ENCODE measurements around the gene SLC6A13. TPM values are rescaled to one million over a fixed set of nuclear protein-coding genes. Genes with fewer than 3 reads are reported as not detected.

Gene SLC6A13
- total and polyA plus RNA-seq, 2 experiments from 2014 or later, result 3.8 to 5.9 TPM

DNA sequence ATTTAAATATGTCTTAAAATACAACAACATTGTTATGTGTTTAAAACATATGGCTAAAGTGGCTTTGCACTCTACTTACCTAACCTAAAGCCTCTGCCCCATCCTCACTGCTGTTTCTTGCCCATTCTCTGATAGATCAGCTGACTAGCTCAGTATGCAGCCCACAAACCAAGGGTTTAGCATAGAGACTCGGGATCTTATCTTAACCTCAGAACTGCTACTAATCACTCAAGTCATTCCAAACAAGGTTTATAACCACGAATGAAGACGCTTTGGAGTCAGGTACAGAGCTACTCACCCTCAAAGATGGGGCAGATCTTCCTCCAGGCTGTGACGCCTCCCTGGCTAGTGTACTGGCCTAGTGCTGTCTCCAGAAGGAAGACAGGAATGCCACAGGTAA is 19.3 kb downstream of the SLC6A13 start:
- no peak for DNase-seq (ENCODE audit: low spot score)
- 57% methylated on average over 4 of the region's 4 CpGs for WGBS (ENCODE audit: low lambda C conversion rate, missing lambda C conversion rate)
- H2AFZ ChIP-seq, result no peak overlapping the region

DNA sequence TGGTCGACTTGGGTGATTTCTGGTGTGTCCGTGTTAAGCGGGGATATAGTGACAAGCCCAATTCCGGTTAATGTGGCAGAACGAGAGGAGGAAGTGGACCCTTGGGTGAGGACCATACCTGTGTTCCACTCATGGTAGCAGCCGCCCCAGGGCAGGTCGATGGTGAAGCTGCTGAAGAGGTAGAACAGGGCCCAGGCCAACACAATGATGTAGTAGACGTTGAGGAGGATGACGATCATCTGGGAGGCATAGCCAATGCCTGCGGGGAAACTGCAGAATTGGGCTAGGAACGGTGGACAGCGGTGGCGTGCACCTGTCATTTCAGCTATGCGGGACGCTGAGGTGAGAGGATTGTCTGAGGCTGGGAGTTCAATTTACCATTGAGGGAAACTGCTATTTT is 20.1 kb downstream of the SLC6A13 start:
- Histone ChIP-seq H3K27me3 (no peaks in the 10 kb centered on the region), H3K9me2 (replicated peaks; ENCODE audit: insufficient read depth) (no peaks in the 10 kb centered on the region), H3K79me2 (no peaks in the 10 kb centered on the region), H3K9me3 (ENCODE audit: low read depth) (no peaks in the 10 kb centered on the region), H3K4me3 (no peak overlapping the region), H3K4me2 (no peak overlapping the region), H3K4me1 (ENCODE audit: insufficient read depth) (no peaks in the 10 kb centered on the region), H2AFZ (no peak overlapping the region), H3K27ac (no peak overlapping the region), H3K36me3 (replicated peaks; ENCODE audit: insufficient read depth, low read depth) (no peaks in the 10 kb centered on the region), H4K20me1 (ENCODE audit: insufficient read depth, poor library complexity, severe bottlenecking) (no peaks in the 10 kb centered on the region)
- TF ChIP-seq EZH2phosphoT487 (IDR thresholded peaks at IDR 0.05; ENCODE audit: low read depth, severe bottlenecking, unreplicated experiment), result no peak
- TF ChIP-seq EZH2 (IDR thresholded peaks at IDR 0.05; ENCODE audit: borderline replicate concordance), result no peak
- TF ChIP-seq, protein P1, sequence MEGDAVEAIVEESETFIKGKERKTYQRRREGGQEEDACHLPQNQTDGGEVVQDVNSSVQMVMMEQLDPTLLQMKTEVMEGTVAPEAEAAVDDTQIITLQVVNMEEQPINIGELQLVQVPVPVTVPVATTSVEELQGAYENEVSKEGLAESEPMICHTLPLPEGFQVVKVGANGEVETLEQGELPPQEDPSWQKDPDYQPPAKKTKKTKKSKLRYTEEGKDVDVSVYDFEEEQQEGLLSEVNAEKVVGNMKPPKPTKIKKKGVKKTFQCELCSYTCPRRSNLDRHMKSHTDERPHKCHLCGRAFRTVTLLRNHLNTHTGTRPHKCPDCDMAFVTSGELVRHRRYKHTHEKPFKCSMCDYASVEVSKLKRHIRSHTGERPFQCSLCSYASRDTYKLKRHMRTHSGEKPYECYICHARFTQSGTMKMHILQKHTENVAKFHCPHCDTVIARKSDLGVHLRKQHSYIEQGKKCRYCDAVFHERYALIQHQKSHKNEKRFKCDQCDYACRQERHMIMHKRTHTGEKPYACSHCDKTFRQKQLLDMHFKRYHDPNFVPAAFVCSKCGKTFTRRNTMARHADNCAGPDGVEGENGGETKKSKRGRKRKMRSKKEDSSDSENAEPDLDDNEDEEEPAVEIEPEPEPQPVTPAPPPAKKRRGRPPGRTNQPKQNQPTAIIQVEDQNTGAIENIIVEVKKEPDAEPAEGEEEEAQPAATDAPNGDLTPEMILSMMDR (IDR thresholded peaks at IDR 0.05; ENCODE audit: poor library complexity), result no peak
- 97% methylated on average over 15 of the region's 15 CpGs for WGBS (ENCODE audit: low lambda C conversion rate, missing lambda C conversion rate)
- no peak for DNase-seq (ENCODE audit: low spot score)

More for the DNA sequence above, 19.3 kb downstream of the SLC6A13 start:
- H3K36me3 ChIP-seq (replicated peaks; ENCODE audit: insufficient read depth, low read depth), result no peaks in the 10 kb centered on the region
- H3K4me1 ChIP-seq (ENCODE audit: insufficient read depth), result no peaks in the 10 kb centered on the region
- no peak overlapping the region for H3K4me3 ChIP-seq
- H3K27ac ChIP-seq, result no peak overlapping the region
- H3K79me2 ChIP-seq, result no peaks in the 10 kb centered on the region
- no peaks in the 10 kb centered on the region for H3K27me3 ChIP-seq
- no peaks in the 10 kb centered on the region for H4K20me1 ChIP-seq (ENCODE audit: insufficient read depth, poor library complexity, severe bottlenecking)
- H3K9me3 ChIP-seq (ENCODE audit: low read depth), result peaks cover 4% of the 10 kb centered on the region
- no peaks in the 10 kb centered on the region for H3K9me2 ChIP-seq (replicated peaks; ENCODE audit: insufficient read depth)
- TF ChIP-seq, protein P1 (IDR thresholded peaks at IDR 0.05; ENCODE audit: poor library complexity), result no peak
- TF ChIP-seq EZH2 (IDR thresholded peaks at IDR 0.05; ENCODE audit: borderline replicate concordance) (no peak), EZH2phosphoT487 (IDR thresholded peaks at IDR 0.05; ENCODE audit: low read depth, severe bottlenecking, unreplicated experiment) (no peak)
- H3K4me2 ChIP-seq, result no peak overlapping the region

DNA sequence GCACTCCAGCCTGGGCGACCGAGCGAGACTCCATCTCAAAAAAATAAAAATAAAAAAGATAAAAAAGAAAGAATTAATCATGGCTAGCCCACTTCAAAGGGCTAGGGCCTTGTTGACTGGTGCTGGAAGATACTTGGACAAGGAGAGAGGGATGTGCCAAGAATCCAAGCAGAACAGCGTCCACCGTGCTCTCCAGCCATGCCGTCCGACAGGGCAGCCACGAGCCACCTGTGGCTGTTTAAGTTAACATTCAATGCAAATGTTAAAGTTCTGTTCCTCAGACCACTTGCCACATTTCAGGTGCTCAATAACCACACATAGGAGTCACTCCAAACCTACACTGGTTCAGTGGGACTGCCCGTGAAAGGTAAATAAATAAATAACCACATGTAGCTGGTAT is 21.4 kb downstream of the SLC6A13 start:
- TF ChIP-seq, protein P1 (IDR thresholded peaks at IDR 0.05; ENCODE audit: poor library complexity), result no peak
- TF ChIP-seq EZH2 (IDR thresholded peaks at IDR 0.05; ENCODE audit: borderline replicate concordance) (no peak), EZH2phosphoT487 (IDR thresholded peaks at IDR 0.05; ENCODE audit: low read depth, severe bottlenecking, unreplicated experiment) (no peak)
- Histone ChIP-seq H3K9me2 (replicated peaks; ENCODE audit: insufficient read depth) (no peaks in the 10 kb centered on the region), H3K79me2 (no peaks in the 10 kb centered on the region), H3K27me3 (no peaks in the 10 kb centered on the region), H2AFZ (no peak overlapping the region), H4K20me1 (ENCODE audit: insufficient read depth, poor library complexity, severe bottlenecking) (no peaks in the 10 kb centered on the region), H3K36me3 (replicated peaks; ENCODE audit: insufficient read depth, low read depth) (no peaks in the 10 kb centered on the region), H3K9me3 (ENCODE audit: low read depth) (no peaks in the 10 kb centered on the region), H3K4me3 (no peak overlapping the region), H3K4me2 (no peak overlapping the region), H3K4me1 (ENCODE audit: insufficient read depth) (no peaks in the 10 kb centered on the region), H3K27ac (no peak overlapping the region)
- WGBS (ENCODE audit: low lambda C conversion rate, missing lambda C conversion rate), result 94% methylated on average over 9 of the region's 9 CpGs
- no peak for DNase-seq (ENCODE audit: low spot score)

DNA sequence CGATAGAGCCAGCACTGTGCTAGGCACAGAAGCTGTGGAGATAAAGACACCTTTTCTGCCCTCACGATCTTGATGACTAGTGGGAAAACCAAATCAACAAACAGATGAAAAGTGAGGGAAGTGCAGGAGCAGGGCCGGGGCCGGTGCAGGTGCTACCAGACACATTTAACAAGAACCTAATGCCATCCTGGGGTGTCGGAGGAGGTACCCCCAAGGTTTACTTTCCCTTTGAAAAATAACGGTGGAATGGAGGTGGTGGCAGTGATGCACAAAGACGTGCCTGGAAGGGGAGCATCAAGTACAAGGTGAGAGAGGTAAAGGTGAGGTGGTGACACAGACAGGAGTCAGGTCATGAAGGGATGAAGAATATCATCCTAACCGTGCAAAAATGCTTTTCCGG is 22.1 kb downstream of the SLC6A13 start:
- no peak for DNase-seq (ENCODE audit: low spot score)
- TF ChIP-seq, protein P1 (IDR thresholded peaks at IDR 0.05; ENCODE audit: poor library complexity), result no peak
- TF ChIP-seq EZH2 (IDR thresholded peaks at IDR 0.05; ENCODE audit: borderline replicate concordance), result no peak
- TF ChIP-seq EZH2phosphoT487 (IDR thresholded peaks at IDR 0.05; ENCODE audit: low read depth, severe bottlenecking, unreplicated experiment), result no peak
- WGBS (ENCODE audit: low lambda C conversion rate, missing lambda C conversion rate), result 92% methylated on average over 9 of the region's 9 CpGs
- H3K4me2 ChIP-seq, result no peak overlapping the region
- H3K36me3 ChIP-seq (replicated peaks; ENCODE audit: insufficient read depth, low read depth), result no peaks in the 10 kb centered on the region
- no peaks in the 10 kb centered on the region for H3K27me3 ChIP-seq
- no peak overlapping the region for H2AFZ ChIP-seq
- H4K20me1 ChIP-seq (ENCODE audit: insufficient read depth, poor library complexity, severe bottlenecking), result no peaks in the 10 kb centered on the region
- H3K79me2 ChIP-seq, result no peaks in the 10 kb centered on the region
- no peaks in the 10 kb centered on the region for H3K9me3 ChIP-seq (ENCODE audit: low read depth)
- no peaks in the 10 kb centered on the region for H3K4me1 ChIP-seq (ENCODE audit: insufficient read depth)
- H3K4me3 ChIP-seq, result no peak overlapping the region
- no peak overlapping the region for H3K27ac ChIP-seq
- no peaks in the 10 kb centered on the region for H3K9me2 ChIP-seq (replicated peaks; ENCODE audit: insufficient read depth)
